ENCODE results near the gene DNAJB11.
"Not testable (repeated sequence)": the region's sequence is repeated elsewhere in the genome, so short reads cannot be mapped to it uniquely, and the experiment has no call there.

DNAJB11 gene

GRCh38 chr3:186551387-186551786 is 19.1 kb upstream of the DNAJB11 start:
- DNase-seq (ENCODE audit: low spot score): no peak
- FAIRE-seq: no peak

GRCh38 chr3:186552408-186553031 is 18.0 kb upstream of the DNAJB11 start:
- FAIRE-seq: no peak
- no peak for DNase-seq (ENCODE audit: low spot score)

GRCh38 chr3:186564586-186564985 is 5.9 kb upstream of the DNAJB11 start:
- DNase-seq (ENCODE audit: low spot score) (no peak), FAIRE-seq (no peak)

GRCh38 chr3:186566772-186567071 is 3.8 kb upstream of the DNAJB11 start:
- no peak for DNase-seq (ENCODE audit: low spot score)
- no peak for FAIRE-seq

GRCh38 chr3:186567072-186567921 is 3.2 kb upstream of the DNAJB11 start, which contains the start of gene TBCCD1:
Gene TBCCD1, minus strand, starts transcription at chr3:186567339. Its CDS starts 3,010 bp downstream, at chr3:186564329.
- DNase-seq (ENCODE audit: low spot score) (peak; percentile 93), FAIRE-seq (no peak)

GRCh38 chr3:186569361-186569760 is 1.2 kb upstream of the DNAJB11 start:
- not testable (repeated sequence) for FAIRE-seq; DNase-seq (ENCODE audit: low spot score)

- no peak for DNase-seq (ENCODE audit: low spot score)
- FAIRE-seq: no peak
Measured at GRCh38 chr3:186569779-186570095, 783 bp upstream of the DNAJB11 start.

- DNase-seq (ENCODE audit: low spot score) (no peak), FAIRE-seq (no peak)
Measured at GRCh38 chr3:186570941-186571643, 572 bp downstream of the DNAJB11 start.

GRCh38 chr3:186571644-186572013 is 1.1 kb downstream of the DNAJB11 start:
- FAIRE-seq: no peak
- DNase-seq (ENCODE audit: low spot score): no peak

- DNase-seq (ENCODE audit: low spot score) (no peak), FAIRE-seq (no peak)
Measured at GRCh38 chr3:186577521-186577920, 7.0 kb downstream of the DNAJB11 start.

GRCh38 chr3:186580785-186581184 is 10.3 kb downstream of the DNAJB11 start:
- FAIRE-seq: no peak
- no peak for DNase-seq (ENCODE audit: low spot score)

- DNase-seq (ENCODE audit: low spot score) (no peak), FAIRE-seq (no peak)
Measured at GRCh38 chr3:186582541-186582940, 12.0 kb downstream of the DNAJB11 start.

- DNase-seq (ENCODE audit: low spot score) (no peak), FAIRE-seq (no peak)
Measured at GRCh38 chr3:186583831-186584230, 13.3 kb downstream of the DNAJB11 start.

GRCh38 chr3:186586245-186586644 is 15.7 kb downstream of the DNAJB11 start:
- FAIRE-seq; DNase-seq (ENCODE audit: low spot score): not testable (repeated sequence)

GRCh38 chr3:186587183-186587582 is 16.7 kb downstream of the DNAJB11 start:
- FAIRE-seq (no peak), DNase-seq (ENCODE audit: low spot score) (no peak)

- FAIRE-seq (peak; percentile 61), DNase-seq (ENCODE audit: low spot score) (no peak)
Measured at GRCh38 chr3:186588632-186589031, 18.1 kb downstream of the DNAJB11 start.

- no peak for FAIRE-seq
- no peak for DNase-seq (ENCODE audit: low spot score)
Measured at GRCh38 chr3:186589121-186589520, 18.6 kb downstream of the DNAJB11 start.

GRCh38 chr3:186589856-186590579 is 19.5 kb downstream of the DNAJB11 start:
- no peak for FAIRE-seq

GRCh38 chr3:186590580-186591295 is 20.2 kb downstream of the DNAJB11 start:
- FAIRE-seq: no peak
- no peak for DNase-seq (ENCODE audit: low spot score)

More at GRCh38 chr3:186589856-186590579, 19.5 kb downstream of the DNAJB11 start:
- no peak for DNase-seq (ENCODE audit: low spot score)

GRCh38 chr3:186592682-186593081 is 22.2 kb downstream of the DNAJB11 start:
- DNase-seq (ENCODE audit: low spot score) (no peak), FAIRE-seq (no peak)

- no peak for FAIRE-seq
- DNase-seq (ENCODE audit: low spot score): no peak
Measured at GRCh38 chr3:186593862-186594261, 23.3 kb downstream of the DNAJB11 start.

All from urothelium cell line (cell line).